HG02623 (cell line): ENCODE results near the gene LAMA4.
A peak's percentile ranks its signal among the peaks of the same experiment; 100 is the strongest.
"Not testable (repeated sequence)": the region's sequence is repeated elsewhere in the genome, so short reads cannot be mapped to it uniquely, and the experiment has no call there.

ENCODE experiments used
- ATAC-seq: cut with Tn5 transposase; IDR thresholded peaks from one replicate; pipeline ENCODE4 v1.9.1; 2021; ENCODE audit warnings: moderate library complexity; ENCODE audit not compliant: unreplicated experiment

The LAMA4 gene

DNA sequence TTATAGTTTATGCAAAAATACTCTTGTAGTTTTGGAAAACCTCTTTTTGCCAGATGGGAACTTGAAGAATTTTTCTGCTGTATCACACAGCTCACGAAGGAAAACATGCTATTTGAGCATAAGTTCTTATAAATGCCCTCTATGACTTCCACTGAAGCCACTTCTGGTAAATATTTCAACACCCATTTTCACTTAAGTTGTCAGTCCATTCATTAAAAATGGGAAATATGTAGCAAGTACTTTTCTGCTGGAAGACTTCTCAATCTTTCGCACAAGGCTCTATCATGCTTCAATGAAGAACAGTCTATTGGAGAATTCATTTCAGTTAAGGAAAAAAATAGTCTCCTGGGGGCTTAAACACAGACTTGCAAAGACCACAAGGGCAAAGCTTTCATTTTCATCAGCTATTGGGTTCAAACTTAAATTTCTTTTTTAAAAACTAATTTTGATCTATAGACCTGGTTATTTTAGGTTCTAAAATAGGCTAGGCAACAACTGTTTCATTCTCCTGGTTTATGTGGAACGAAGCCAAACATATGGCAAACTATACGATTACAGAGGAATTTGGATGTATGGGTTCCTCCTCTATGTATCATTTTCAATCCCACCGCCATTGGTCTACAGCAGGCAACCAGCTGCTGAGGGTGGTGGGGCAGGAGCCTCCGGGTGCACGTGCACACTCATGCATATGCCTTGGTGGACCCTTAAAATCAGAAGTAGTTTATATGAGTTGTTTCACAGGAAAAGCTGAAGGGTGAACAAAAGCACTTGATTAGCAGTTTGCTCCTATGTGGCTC is 38.7 kb downstream of the LAMA4 start:
- ATAC-seq: no peak

DNA sequence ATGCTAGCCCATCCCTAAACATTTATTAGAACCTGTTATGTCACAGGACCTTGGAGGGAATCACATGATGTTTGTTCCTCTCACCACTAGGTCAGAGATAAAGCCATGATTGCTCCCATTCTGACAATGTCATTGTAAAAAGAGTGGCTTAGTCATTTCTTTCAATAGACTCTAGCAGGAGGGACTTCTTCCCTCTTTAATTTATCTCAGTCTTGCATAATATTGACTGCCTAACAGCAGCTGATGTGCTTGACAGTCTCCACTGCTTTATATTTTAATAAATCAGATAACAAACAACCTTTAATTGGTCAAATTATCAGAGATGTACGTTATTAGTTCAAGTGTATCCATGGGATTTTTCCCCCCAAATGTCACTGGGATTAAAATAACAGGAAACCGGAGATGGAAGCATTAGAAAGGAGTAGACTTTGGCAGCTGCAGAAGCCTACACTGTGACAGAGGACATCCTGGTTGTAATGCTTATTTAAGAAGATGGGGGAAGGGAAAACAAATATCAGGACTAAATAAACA is 39.6 kb downstream of the LAMA4 start:
- no peak for ATAC-seq

DNA sequence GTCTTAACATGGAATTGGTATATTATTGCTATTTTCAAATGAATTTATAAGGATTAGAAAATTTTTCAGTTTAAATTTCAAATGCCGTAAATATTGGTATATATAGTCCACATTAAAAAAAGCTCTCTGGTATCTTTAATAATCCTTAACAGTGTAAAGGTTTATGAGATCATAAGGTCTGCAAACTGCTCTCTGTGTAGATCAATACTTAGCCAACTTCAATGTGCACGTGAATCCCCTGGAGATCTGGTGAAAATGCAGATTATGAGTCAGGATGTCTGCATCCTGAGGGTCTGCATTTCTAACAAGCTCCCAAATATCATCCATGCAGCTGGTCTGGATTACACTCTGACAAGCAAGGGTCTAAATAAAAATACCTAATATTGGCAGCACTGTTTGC is 43.5 kb downstream of the LAMA4 start:
- ATAC-seq: no peak

DNA sequence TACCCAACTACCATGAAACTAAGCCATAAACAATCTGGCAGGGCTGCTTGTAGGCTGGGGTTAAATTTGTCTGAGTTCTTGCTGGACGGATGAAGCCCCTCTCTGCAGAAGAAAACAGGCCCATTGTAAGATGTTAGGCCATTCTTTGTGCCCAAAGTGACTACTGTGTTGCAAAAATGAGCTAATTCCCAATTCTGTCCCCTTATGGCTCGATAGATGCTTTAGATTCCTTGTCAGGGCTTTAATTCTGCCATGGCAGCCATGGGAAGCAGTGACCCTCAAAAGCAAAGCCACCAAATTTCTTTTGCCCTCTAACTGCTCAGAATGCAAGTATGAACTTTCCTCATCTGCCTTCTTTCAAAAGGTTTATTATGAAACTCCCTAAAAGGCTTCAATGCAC is 45.2 kb downstream of the LAMA4 start:
- no peak for ATAC-seq

DNA sequence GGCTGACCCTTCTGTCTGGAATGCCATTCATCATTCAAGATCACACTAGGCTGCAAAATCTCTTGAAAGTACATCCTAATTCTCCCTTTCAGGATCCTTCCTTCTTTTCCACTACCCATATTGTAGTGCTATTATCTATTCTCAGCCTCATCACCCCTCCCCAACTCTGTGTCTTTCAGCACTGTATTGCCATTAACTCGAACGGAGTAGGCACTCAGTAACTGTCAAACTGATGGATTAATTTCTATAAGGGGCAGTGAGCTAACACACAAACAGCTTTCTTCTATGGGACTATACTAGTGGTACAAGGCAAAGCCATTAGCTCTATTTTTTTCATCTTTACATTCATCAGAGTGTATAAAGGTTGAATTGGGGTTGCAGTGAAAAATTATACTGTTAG is 46.6 kb downstream of the LAMA4 start:
- no peak for ATAC-seq

DNA sequence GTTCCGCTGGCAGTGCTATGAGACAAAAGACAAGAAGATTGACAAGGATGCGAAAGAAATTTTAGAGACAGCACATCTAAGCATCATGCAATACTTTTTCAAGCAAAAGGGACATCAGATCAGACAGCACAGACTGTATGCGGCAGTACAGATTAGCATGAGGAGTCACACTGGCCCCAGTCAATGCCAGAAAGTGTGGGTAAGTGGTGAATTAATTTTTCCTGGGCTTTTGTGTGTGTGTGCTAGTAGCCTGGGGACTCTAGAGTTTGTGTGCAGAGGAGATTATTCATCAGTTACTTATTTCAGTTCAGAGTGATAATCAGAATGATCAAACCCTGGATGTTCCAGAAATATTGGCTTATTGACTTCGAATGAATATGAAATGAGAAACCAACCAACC is 47.2 kb downstream of the LAMA4 start:
- no peak for ATAC-seq

DNA sequence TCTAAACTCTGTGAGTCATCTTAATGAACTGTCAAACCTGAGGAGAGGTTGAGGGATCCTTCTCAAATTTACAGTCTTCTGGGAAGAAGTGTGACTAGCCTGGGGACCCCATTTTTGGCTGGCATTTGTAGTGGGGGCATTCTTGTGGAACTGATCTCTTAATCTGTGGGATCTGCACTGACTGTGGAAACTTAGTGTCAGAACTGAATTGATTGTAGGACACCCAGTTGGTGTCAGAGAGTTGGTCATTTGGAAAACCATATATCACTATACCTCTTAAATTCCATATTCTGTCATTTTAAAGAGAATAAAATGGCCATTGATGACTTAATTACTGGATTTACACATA is 48.3 kb downstream of the LAMA4 start:
- no peak for ATAC-seq

DNA sequence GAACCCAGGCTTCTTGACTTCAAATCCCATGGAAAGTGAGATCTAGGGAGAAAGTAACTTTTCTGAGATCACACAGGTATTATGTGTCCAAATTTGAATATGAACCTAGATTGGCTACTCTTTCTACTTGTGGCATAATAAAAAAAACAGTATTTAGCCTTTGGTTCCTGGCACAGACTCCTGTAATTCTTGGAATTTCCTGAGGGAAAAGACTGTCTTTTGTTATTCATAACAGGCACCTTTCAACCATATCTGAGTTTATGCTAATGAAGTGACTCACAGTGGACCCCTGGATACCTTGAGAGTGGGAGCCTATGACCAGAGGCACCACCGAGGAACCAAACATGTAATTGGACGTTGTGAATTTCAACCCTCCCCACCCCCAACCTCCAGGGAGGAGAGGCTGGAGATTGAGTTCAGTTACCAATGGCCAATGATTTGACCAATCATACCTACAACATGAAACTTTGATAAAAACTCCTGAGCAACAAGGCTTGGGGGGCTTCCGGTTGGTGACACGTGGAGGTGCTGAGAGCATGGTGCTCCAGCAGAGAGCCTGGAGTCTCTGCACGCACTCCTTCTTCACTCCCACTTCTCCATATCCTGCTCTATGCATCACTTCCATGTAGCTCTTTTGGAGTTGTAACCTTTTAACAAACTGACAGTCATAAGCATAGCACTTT is 48.8 kb downstream of the LAMA4 start:
- ATAC-seq: no peak

DNA sequence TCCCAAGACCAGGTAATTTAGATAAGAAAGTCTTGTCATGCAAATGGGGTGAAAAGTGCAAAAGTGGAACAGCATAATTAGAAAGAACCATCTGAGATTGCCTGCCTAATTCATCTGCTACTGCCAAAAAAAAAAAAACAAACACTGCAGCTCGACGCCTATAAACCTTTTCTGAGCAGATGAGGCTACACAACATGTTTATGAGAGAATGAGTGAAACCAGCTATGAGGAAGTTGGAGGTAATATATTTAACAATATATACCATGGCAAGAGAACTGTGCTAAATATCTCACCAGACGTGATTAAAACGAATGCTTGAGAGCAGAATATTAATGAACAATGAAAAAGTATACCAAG is 50.0 kb downstream of the LAMA4 start:
- no peak for ATAC-seq

DNA sequence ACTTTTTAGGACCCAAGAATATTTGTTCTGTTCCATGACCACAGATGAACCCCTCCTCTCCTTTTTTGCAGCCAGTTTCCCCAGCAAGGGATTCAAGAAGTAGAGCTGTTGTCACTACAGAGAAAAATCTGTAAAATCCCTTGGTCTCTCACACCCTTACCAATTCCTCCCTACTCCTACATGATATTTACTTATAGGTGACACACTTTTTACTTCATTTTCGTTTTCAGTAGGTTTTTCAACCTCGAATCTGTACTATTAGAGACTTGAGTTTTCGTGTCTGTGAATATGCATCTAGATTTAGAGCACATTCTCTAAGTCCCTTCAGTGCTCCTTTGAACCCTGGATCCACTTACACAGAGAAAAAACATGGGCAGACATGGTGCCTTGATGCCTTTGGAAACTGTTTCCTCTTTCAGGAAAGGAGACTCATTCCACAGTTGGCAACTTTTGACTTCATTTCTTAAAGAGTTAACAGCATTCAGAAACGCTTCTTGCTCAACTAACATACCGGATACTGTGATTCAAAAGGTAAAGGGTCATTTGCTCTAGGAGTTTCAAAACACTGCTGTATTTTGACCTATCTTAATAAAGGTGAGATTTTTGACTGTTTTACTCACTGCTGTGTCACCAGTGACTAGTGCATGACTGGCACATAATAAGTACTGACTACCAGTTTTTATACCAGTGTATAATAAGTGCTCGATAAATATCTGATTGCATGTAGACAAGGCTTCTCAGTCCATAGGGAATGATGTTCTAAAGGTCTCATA is 50.6 kb downstream of the LAMA4 start:
- ATAC-seq: peak; percentile 59

DNA sequence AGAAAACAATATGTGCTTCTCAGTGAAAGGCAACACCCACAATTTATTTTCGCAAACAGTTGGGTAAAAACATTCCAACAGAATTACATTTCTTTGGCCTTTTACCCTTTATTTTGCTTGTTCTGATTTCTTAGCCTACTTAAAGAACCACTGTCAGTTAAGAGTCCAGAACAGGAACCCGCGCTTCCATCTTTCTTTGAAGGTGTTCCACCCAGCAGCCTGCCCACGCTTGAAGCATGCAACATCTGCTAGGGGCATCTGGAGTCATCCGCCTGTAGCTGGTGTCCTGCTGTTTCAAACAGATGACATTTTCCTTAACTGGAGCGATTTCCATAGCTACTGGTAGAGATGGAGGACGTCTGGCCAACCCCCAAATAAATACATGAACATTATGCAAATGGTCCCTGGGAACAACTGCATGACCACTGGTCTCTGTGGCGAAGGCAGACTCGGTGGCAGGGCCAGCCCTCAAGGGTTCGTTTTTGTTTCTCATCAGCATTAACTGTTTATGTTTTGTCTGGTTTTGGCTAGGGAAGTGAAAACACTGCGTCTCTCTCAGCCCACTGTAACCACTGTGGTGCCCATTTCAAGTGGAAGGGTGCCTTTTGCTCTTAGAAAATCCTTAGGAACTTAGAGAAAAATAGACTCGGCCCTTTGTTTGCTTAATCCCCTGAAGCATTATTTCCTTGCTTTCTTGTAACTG is 51.6 kb downstream of the LAMA4 start:
- peak; percentile 81 for ATAC-seq

DNA sequence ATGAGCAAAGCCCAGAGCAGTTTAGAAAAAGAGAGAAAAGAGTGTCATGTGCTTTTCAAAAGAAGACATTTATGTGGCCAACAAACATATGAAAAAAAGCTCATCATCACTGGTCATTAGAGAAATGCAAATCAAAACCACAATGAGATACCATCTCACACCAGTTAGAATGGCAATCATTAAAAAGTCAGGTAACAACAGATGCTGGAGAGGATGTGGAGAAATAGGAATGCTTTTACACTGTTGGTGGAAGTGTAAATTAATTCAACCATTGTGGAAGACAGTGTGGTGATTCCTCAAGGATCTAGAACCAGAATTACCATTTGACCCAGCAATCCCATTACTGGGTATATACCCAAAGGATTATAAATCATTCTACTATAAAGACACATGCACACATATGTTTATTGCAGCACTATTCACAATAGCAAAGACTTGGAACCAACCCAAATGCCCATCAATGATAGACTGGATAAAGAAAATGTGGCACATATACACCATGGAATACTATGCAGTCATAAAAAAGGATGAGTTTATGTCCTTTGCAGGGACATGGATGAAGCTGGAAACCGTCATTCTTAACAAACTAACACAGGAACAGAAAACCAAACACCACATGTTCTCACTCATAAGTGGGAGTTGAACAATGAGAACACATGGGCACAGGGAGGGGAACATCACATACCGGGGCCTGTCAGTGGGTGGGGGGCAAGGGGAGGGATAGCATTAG is 54.0 kb downstream of the LAMA4 start:
- not testable (repeated sequence) for ATAC-seq

DNA sequence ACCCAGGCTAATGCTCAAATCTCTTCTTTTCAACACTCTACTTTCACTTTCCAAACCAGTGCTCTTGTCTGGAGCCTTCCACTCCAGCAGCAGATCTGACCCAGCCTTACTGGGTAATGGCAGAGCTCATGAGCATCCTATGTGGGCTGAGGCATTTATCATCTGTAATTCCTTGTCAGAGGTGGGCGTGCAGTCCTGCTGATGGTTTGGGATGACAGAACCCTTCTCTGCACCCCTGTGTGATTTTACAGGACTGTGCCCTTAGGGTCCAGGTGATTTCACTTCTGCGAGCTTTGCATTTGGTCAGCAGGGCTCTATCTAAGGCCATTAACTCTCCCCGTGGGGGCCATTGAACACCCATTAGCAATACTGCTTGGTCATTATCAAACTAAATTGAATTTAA is 55.4 kb downstream of the LAMA4 start:
- ATAC-seq: no peak

DNA sequence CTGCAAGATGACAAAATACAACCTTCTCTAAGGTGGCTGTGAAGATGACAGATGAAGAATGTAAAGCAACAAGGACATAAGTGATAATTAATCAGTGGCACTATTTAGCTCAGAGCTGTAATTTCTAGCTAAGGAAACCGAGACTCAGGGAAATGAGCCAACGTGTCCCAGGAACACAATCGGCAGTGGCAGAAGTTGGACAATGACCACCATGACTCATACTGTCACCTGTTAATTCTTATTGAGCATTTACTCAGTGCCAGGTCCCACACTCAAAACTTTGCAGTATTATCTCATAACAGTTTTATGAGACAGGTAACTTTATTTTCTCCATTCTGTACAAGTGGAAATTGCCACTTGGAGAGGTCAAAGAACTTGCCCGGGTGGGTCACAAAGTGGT is 55.8 kb downstream of the LAMA4 start:
- ATAC-seq: no peak

DNA sequence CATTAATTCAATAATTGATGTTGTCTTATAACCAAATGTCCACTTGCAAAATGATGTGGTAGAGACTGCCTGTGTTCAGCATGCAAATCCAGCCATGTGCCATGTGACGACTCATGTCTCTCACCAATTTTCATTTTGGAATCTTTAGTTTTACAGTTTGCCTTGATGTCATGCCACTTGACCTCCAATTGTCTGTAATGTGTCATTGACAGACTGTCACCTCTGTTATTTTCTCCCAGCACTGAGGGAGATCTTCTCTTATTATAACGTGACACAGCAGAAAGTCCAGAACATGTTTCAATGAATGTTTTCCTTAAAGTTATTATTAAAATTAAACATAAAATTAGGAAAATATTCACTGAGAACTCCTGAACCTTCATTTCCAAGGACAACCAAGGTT is 56.7 kb downstream of the LAMA4 start:
- no peak for ATAC-seq

DNA sequence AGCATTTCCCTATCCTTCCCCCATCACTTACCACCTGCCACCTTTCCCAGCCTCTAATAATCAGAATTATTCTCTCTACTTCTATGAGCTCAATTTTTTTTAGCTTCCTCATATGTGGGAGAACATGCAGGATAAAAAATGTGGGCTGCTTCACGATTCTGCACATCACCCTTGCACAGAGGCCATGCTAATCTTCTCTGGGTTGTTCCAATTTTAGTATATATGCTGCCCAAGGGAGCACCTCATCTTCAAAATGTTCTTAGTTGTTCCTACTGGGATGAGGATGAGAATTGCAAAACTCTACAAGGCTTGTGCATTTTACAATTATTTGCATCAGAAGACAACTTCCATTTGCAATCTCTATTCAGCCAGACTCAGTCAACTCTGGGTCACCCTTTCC is 58.1 kb downstream of the LAMA4 start:
- ATAC-seq: no peak

DNA sequence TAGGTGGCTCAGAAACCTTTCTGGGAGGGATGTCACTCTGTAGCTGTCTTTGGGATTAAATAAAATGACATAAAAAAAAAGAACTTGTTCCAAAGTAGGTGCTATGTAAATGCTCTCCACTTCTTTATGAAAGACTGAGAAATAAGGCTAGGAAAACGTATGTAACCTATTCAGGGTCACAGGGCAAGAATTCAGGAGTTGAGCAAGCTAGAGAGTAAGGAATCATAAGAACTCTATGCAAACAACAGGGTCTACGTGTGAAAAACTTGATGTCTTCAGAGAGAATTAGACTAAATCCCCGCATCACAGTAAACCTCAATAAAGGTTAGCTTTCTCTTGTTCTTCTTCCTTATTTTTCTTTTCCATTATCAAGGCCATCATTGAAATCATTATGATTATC is 59.2 kb downstream of the LAMA4 start:
- no peak for ATAC-seq

DNA sequence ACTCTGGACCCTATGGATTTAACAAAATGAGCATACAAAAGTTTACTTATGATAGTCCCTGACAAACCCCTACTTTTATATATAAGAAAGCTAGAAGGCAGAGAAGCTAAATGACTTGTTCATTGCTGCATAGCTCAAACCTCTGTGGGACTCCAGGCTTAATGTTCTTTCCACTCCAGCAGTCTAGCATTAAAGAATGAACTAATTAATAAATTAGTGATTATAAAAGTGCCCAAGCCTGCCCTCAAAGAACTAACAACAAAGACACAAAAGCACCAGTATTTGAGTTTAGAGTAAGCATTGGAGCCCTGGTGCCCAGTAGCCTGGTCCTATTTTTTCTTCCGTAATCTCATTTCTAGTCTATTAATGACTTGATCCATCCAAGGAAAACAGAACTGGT is 59.9 kb downstream of the LAMA4 start:
- ATAC-seq: no peak

DNA sequence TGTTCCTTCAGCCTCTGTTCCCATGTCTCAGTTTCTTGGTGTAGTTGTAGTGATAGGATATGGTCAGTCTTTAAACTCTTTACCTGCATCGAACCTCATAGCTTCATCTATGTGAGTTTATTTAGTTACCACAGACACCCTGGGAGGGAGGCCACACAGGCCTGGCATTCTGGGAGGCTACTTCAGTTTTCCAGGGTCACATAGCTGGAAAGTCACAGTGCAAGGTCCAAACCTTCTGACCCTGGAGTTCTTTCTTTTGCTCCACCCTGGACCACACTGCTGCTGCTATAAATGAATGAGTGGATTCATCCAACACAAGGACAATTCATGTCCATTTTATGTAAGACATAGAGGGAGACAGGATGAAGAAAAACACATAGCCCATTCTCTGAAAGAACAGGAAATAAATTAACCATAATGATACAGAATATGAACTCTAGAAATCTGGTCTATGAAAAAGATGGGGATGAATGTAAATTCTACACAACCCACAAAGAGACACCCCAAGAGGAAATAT is 60.8 kb downstream of the LAMA4 start:
- ATAC-seq: no peak

DNA sequence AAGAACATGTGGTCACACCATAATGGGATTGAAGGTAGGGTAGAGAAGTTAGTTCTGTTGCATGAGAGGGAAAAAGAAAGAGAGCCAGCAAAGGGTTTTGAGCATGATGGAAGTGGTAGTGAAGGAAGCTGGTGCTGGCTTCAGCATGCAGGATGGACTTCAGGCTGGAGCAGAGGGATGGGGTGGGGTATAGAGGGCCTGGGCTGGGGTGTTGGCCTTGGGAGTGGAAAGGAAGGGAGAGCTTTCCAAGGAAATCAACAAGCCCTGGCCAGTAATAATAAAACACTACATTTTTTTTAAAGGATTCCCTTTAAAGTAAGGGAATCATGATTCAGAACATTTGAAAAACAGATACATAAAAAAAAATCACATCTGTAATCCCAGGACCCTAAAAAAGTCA is 61.2 kb downstream of the LAMA4 start:
- ATAC-seq: no peak
